Measurements from ENCODE around the gene FLYWCH1. TPM values are rescaled to one million over a fixed set of nuclear protein-coding genes. Genes with fewer than 3 reads are reported as not detected.

Gene FLYWCH1
- total and polyA plus RNA-seq, 10 of the 15 experiments (the other 5 are each of a cell fraction or from before 2014, with no cell fraction given) = 0.47 to 33.8 (median 11.2) TPM

- TF ChIP-seq HDAC6 (IDR thresholded peaks at IDR 0.05; ENCODE audit: unreplicated experiment) (no peak), ZNF24 (IDR thresholded peaks at IDR 0.05) (no peak), MTA2 (IDR thresholded peaks at IDR 0.05; ENCODE audit: low read depth) (peak; percentile 94), MLLT1 (IDR thresholded peaks at IDR 0.05) (peak; percentile 68; the same call in 1 of the 2 replicates), ZNF384 (IDR thresholded peaks at IDR 0.05; ENCODE audit: borderline replicate concordance, low read depth, low read length) (no peak), PML (IDR thresholded peaks at IDR 0.05; ENCODE audit: low read length) (peak; percentile 88; the same call in 1 of the 2 replicates), CBX5 (IDR thresholded peaks at IDR 0.05; ENCODE audit: low read depth) (peak; percentile 63; the same call in 1 of the 2 replicates), IKZF2 (IDR thresholded peaks at IDR 0.05) (peak; percentile 72 to 83), USF1 (IDR thresholded peaks at IDR 0.05; ENCODE audit: borderline replicate concordance, extremely low read length, insufficient read depth, low read depth, low read length) (no peak), EP300 (IDR thresholded peaks at IDR 0.05; ENCODE audit: borderline replicate concordance in 1 of 2, control insufficient read depth in 1 of 2, low read depth in 2 of 2, low read length in 2 of 2) (peak in 1 of 2 experiments; percentile 28; a peak in 1 of 4 replicates), KLF5 (IDR thresholded peaks at IDR 0.05; ENCODE audit: partially characterized antibody) (no peak), IKZF1 (conservative IDR thresholded peaks at IDR 0.05) (peak; percentile 93), TCF7 (IDR thresholded peaks at IDR 0.05; ENCODE audit: borderline replicate concordance) (peak; percentile 49; the same call in 1 of the 2 replicates), NR2C1 (IDR thresholded peaks at IDR 0.05) (peak; percentile 49), ETV6 (conservative IDR thresholded peaks at IDR 0.05 in 1 of 2, IDR thresholded peaks at IDR 0.05 in 1 of 2; ENCODE audit: borderline replicate concordance in 1 of 2, low read depth in 1 of 2) (peak in 1 of 2 experiments; percentile 18; a peak in 1 of 4 replicates), STAT3 (IDR thresholded peaks at IDR 0.05; ENCODE audit: low read depth, low read length) (no peak)
- TF ChIP-seq, protein P1, sequence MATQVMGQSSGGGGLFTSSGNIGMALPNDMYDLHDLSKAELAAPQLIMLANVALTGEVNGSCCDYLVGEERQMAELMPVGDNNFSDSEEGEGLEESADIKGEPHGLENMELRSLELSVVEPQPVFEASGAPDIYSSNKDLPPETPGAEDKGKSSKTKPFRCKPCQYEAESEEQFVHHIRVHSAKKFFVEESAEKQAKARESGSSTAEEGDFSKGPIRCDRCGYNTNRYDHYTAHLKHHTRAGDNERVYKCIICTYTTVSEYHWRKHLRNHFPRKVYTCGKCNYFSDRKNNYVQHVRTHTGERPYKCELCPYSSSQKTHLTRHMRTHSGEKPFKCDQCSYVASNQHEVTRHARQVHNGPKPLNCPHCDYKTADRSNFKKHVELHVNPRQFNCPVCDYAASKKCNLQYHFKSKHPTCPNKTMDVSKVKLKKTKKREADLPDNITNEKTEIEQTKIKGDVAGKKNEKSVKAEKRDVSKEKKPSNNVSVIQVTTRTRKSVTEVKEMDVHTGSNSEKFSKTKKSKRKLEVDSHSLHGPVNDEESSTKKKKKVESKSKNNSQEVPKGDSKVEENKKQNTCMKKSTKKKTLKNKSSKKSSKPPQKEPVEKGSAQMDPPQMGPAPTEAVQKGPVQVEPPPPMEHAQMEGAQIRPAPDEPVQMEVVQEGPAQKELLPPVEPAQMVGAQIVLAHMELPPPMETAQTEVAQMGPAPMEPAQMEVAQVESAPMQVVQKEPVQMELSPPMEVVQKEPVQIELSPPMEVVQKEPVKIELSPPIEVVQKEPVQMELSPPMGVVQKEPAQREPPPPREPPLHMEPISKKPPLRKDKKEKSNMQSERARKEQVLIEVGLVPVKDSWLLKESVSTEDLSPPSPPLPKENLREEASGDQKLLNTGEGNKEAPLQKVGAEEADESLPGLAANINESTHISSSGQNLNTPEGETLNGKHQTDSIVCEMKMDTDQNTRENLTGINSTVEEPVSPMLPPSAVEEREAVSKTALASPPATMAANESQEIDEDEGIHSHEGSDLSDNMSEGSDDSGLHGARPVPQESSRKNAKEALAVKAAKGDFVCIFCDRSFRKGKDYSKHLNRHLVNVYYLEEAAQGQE (IDR thresholded peaks at IDR 0.05; ENCODE audit: low read depth, low read length) = no peak
- TF ChIP-seq, protein P2, sequence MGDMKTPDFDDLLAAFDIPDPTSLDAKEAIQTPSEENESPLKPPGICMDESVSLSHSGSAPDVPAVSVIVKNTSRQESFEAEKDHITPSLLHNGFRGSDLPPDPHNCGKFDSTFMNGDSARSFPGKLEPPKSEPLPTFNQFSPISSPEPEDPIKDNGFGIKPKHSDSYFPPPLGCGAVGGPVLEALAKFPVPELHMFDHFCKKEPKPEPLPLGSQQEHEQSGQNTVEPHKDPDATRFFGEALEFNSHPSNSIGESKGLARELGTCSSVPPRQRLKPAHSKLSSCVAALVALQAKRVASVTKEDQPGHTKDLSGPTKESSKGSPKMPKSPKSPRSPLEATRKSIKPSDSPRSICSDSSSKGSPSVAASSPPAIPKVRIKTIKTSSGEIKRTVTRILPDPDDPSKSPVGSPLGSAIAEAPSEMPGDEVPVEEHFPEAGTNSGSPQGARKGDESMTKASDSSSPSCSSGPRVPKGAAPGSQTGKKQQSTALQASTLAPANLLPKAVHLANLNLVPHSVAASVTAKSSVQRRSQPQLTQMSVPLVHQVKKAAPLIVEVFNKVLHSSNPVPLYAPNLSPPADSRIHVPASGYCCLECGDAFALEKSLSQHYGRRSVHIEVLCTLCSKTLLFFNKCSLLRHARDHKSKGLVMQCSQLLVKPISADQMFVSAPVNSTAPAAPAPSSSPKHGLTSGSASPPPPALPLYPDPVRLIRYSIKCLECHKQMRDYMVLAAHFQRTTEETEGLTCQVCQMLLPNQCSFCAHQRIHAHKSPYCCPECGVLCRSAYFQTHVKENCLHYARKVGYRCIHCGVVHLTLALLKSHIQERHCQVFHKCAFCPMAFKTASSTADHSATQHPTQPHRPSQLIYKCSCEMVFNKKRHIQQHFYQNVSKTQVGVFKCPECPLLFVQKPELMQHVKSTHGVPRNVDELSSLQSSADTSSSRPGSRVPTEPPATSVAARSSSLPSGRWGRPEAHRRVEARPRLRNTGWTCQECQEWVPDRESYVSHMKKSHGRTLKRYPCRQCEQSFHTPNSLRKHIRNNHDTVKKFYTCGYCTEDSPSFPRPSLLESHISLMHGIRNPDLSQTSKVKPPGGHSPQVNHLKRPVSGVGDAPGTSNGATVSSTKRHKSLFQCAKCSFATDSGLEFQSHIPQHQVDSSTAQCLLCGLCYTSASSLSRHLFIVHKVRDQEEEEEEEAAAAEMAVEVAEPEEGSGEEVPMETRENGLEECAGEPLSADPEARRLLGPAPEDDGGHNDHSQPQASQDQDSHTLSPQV (IDR thresholded peaks at IDR 0.05) = peak; percentile 91
Observed at GRCh38 chr16:2867987-2868789, 43.5 kb upstream of the FLYWCH1 start (continued).
